Smooth muscle cell (in vitro differentiated cells): Measurements from ENCODE around the gene PHACTR2. TPM values are rescaled to one million over a fixed set of nuclear protein-coding genes. Genes with fewer than 3 reads are reported as not detected.

Experiments
- DNase-seq: peaks from one replicate; lab custom pipeline; 2025; ENCODE audit not compliant: unreplicated experiment; lab: John Stamatoyannopoulos, UW
- H2AFZ ChIP-seq: fragments of 200-600 bp; sonication (generic); 2 replicates; pipeline ENCODE4 v1.6.0; 2016; ENCODE audit warnings: antibody characterized with exemption, low read depth, mild to moderate bottlenecking
- H3F3A ChIP-seq: fragments of 200-600 bp; sonication (generic); 2 replicates; pipeline ENCODE4 v1.6.0; 2017; ENCODE audit warnings: antibody characterized with exemption, low read depth
- H3K27ac ChIP-seq: fragments of 200-600 bp; sonication (generic); 2 replicates; pipeline ENCODE4 v1.5.1; 2016; ENCODE audit warnings: low read depth, mild to moderate bottlenecking
- H3K27me3 ChIP-seq: fragments of 200-600 bp; sonication (generic); 2 replicates; pipeline ENCODE4 v1.6.1; 2016; ENCODE audit warnings: low read depth, mild to moderate bottlenecking
- H3K36me3 ChIP-seq: fragments of 200-600 bp; sonication (generic); 2 replicates; pipeline ENCODE4 v1.5.1; 2016; ENCODE audit warnings: low read depth
- H3K4me1 ChIP-seq: fragments of 200-600 bp; sonication (generic); 2 replicates; pipeline ENCODE4 v1.5.1; 2016; ENCODE audit warnings: low read depth
- H3K4me2 ChIP-seq: fragments of 200-600 bp; sonication (generic); 2 replicates; pipeline ENCODE4 v1.6.0; 2016; ENCODE audit warnings: mild to moderate bottlenecking
- H3K4me3 ChIP-seq: fragments of 200-600 bp; sonication (generic); 2 replicates; pipeline ENCODE4 v1.5.1; 2016; ENCODE audit warnings: mild to moderate bottlenecking
- H3K79me2 ChIP-seq: fragments of 200-600 bp; sonication (generic); 2 replicates; pipeline ENCODE4 v1.6.0; 2016; ENCODE audit warnings: low read depth, mild to moderate bottlenecking
- H3K9ac ChIP-seq: fragments of 200-600 bp; sonication (generic); 2 replicates; pipeline ENCODE4 v1.6.0; 2016; ENCODE audit warnings: low read depth
- H3K9me3 ChIP-seq: fragments of 200-600 bp; sonication (generic); replicated peaks from 2 replicates; pipeline ENCODE4 v1.5.1; 2016; ENCODE audit warnings: low read depth
- H4K20me1 ChIP-seq: fragments of 200-600 bp; sonication (generic); 2 replicates; pipeline ENCODE4 v1.6.0; 2016; ENCODE audit warnings: low read depth
- WGBS: methylation state at CpG from one replicate; pipeline ENCODE4 v1.1.7; 2016; ENCODE audit warnings: low lambda C conversion rate; 5-methylcytosine and 5-hydroxymethylcytosine counted together
- polyA plus RNA-seq: library from polyadenylated mRNA; unstranded; fragments of >200 nt; fragmentation: Nextera tagmentation; extraction: Ambion mirVana; gene quantifications from 2 replicates; pipeline ENCODE4 v1.2.1, GENCODE V29; 2016
- total RNA-seq: library from RNA; depleted of rRNA; stranded (reverse); fragments of >200 nt; gene quantifications from 2 replicates; pipeline ENCODE4 v1.2.3, GENCODE V29; 2014
- TF ChIP-seq, protein P1 (sequence below): fragments of 200-600 bp; sonication (generic); IDR thresholded peaks from 2 replicates; pipeline ENCODE4 v1.5.1; 2017; ENCODE audit warnings: borderline replicate concordance, mild to moderate bottlenecking, antibody characterized with exemption; ENCODE audit not compliant: insufficient read depth, poor library complexity, severe bottlenecking

Gene PHACTR2
- total and polyA plus RNA-seq, 2 experiments from 2014 or later: 62.7 to 80.4 TPM

DNA sequence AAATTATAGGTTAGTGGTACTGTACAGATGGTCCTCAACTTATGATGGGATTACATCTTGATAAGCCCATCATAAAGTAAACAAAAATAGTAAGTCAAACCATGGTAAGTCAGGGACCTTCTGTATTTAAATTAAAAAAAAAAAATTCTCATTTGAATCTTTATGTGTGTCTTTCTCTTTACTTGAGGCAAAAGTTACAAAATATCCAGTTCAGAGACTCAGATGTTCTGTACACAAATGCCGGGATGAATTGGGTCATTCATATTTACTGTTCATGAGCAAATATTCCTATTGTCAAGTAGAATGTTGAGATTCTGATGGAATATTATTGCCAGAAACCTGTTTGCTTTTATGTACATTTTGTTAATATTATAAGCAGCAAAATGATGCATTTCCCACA, 13.4 kb downstream of the PHACTR2 start:
- H3F3A ChIP-seq: no peaks in the 10 kb centered on the region
- no peak overlapping the region for H3K27ac ChIP-seq
- no peak overlapping the region for H3K9ac ChIP-seq
- no peaks in the 10 kb centered on the region for H3K27me3 ChIP-seq
- no peaks in the 10 kb centered on the region for H3K9me3 ChIP-seq
- H4K20me1 ChIP-seq: peaks cover 95% of the 10 kb centered on the region
- peaks cover 99% of the 10 kb centered on the region for H3K79me2 ChIP-seq
- 97% methylated on average over 1 of the region's 1 CpG for WGBS
- TF ChIP-seq, protein P1, sequence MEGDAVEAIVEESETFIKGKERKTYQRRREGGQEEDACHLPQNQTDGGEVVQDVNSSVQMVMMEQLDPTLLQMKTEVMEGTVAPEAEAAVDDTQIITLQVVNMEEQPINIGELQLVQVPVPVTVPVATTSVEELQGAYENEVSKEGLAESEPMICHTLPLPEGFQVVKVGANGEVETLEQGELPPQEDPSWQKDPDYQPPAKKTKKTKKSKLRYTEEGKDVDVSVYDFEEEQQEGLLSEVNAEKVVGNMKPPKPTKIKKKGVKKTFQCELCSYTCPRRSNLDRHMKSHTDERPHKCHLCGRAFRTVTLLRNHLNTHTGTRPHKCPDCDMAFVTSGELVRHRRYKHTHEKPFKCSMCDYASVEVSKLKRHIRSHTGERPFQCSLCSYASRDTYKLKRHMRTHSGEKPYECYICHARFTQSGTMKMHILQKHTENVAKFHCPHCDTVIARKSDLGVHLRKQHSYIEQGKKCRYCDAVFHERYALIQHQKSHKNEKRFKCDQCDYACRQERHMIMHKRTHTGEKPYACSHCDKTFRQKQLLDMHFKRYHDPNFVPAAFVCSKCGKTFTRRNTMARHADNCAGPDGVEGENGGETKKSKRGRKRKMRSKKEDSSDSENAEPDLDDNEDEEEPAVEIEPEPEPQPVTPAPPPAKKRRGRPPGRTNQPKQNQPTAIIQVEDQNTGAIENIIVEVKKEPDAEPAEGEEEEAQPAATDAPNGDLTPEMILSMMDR: no peak
- no peak for DNase-seq
- H3K4me2 ChIP-seq: peak overlapping the region; percentile 8
- no peaks in the 10 kb centered on the region for H3K36me3 ChIP-seq
- H3K4me1 ChIP-seq: peaks cover 34% of the 10 kb centered on the region
- no peak overlapping the region for H2AFZ ChIP-seq
- no peak overlapping the region for H3K4me3 ChIP-seq

DNA sequence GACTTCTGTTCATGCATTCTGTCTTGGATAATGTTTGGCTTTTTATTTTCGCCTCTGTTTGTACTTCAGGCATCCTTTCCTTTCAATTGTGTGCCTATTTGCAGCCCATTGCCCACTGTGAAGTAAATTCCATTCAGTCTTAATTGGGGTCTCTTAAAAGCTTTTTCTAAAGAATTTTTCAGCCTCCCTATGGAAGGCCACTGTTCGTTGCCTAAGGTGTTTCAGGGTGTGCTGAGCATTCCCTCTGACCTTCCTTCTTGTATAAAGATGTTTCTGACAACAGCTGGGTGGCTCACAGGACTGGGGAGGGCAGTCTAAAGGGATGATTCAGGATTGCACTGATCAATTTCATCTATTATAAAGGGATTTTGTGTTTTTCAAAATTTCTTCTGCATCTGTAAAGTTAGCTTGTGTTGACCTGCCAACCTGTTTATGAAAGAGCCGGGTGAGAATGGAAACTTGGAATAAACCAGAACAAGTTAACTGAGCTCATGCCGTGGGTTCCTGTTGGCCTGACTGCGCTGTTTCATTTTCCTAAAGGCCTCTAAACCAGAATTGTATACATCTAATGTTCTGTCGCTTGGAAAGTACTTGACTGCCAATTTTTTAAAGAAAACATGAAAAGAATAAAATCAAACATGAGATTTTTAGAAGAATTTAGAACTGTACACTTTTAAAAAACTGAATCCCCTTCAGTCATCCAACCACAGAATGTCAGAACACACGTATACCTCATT, 14.3 kb downstream of the PHACTR2 start:
- peaks cover 29% of the 10 kb centered on the region for H3K4me1 ChIP-seq
- no peaks in the 10 kb centered on the region for H3K9me3 ChIP-seq
- H4K20me1 ChIP-seq: peaks cover 99% of the 10 kb centered on the region
- DNase-seq: no peak
- H3F3A ChIP-seq: no peaks in the 10 kb centered on the region
- no peak overlapping the region for H3K4me3 ChIP-seq
- peak overlapping the region; percentile 10 for H3K4me2 ChIP-seq
- H3K36me3 ChIP-seq: no peaks in the 10 kb centered on the region
- no peak overlapping the region for H3K27ac ChIP-seq
- TF ChIP-seq, protein P1: no peak
- no peaks in the 10 kb centered on the region for H3K27me3 ChIP-seq
- no peak overlapping the region for H3K9ac ChIP-seq
- H2AFZ ChIP-seq: no peak overlapping the region
- WGBS: 82% methylated on average over 7 of the region's 7 CpGs
- H3K79me2 ChIP-seq: peaks cover 99% of the 10 kb centered on the region

DNA sequence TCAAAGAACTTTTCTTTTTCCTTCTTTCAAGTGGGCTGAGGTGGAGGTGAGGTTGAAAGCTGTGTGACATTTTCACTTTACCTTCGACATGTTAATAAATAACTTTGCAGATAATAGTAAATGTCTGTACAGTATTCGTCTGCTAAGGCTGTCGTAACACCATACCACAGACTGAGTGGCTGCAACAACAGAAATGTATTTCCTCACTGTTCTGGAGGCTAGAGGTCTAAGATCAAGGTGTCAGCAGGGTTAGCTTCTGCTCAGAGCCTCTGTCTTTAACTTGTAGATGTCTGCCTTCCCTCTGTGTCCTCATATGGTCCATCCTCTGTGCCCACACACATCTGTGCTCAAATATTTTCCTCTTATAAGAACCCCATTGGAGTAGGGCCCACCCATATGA, 14.9 kb downstream of the PHACTR2 start:
- no peaks in the 10 kb centered on the region for H3K27me3 ChIP-seq
- H2AFZ ChIP-seq: no peak overlapping the region
- no peak overlapping the region for H3K4me2 ChIP-seq
- no peaks in the 10 kb centered on the region for H3K36me3 ChIP-seq
- no peaks in the 10 kb centered on the region for H3F3A ChIP-seq
- no peak overlapping the region for H3K4me3 ChIP-seq
- H3K9ac ChIP-seq: no peak overlapping the region
- H4K20me1 ChIP-seq: peaks cover 97% of the 10 kb centered on the region
- no peaks in the 10 kb centered on the region for H3K9me3 ChIP-seq
- H3K4me1 ChIP-seq: peaks cover 23% of the 10 kb centered on the region
- DNase-seq: no peak
- 70% methylated on average over 3 of the region's 3 CpGs for WGBS
- peaks cover 99% of the 10 kb centered on the region for H3K79me2 ChIP-seq
- H3K27ac ChIP-seq: no peak overlapping the region
- TF ChIP-seq, protein P1: no peak

DNA sequence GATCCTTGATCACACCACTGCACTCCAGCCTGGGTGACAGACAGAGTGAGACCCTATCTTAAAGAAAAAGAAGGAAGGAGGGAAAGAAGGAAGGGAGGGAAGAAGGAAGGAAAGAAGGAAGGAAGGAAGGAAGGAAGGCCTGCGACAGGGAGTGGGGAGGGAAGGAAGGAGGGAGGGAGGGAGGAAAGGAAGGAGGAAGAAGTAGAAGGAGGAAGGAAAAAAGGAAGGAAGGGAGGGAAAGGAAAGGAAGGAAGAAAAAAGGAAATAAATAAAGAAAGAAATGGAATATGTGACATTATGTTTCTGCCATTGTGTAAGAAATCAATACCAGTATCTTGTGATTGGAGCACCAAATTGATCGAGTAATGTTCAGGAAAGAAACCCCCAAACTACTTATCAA, 16.2 kb downstream of the PHACTR2 start:
- H3K4me1 ChIP-seq: peaks cover 22% of the 10 kb centered on the region
- no peaks in the 10 kb centered on the region for H3K36me3 ChIP-seq
- H3K9me3 ChIP-seq: no peaks in the 10 kb centered on the region
- no peak overlapping the region for H3K9ac ChIP-seq
- no peak for DNase-seq
- H3K79me2 ChIP-seq: peaks cover 99% of the 10 kb centered on the region
- WGBS: 95% methylated on average over 2 of the region's 2 CpGs
- H3K27ac ChIP-seq: no peak overlapping the region
- no peaks in the 10 kb centered on the region for H3F3A ChIP-seq
- no peaks in the 10 kb centered on the region for H3K27me3 ChIP-seq
- H4K20me1 ChIP-seq: peaks cover 98% of the 10 kb centered on the region
- no peak overlapping the region for H3K4me2 ChIP-seq
- TF ChIP-seq, protein P1: no peak
- H3K4me3 ChIP-seq: no peak overlapping the region
- no peak overlapping the region for H2AFZ ChIP-seq
